PFSK-1 (cell line): ENCODE measurements around the gene DNAAF5.

Experiments
- FOXP2 ChIP-seq: optimal IDR thresholded peaks from 2 replicates; pipeline ENCODE3; 2011; ENCODE audit warnings: borderline replicate concordance, control low read depth, inconsistent platforms; ENCODE audit not compliant: insufficient read depth; ENCODE audit errors: extremely low read length, extremely low read depth
- POLR2AphosphoS5 ChIP-seq: IDR thresholded peaks from 2 replicates; pipeline ENCODE4 v1.6.1; 2012; ENCODE audit warnings: low read depth, mild to moderate bottlenecking, control low read depth, low read length, moderate library complexity
- REST ChIP-seq, 2 experiments: IDR thresholded peaks; 2 replicates each; pipeline versions ENCODE4 v1.6.1 to v1.8.0; 2011 to 2012; ENCODE audit warnings: low read depth in 2 of 2, low read length in 2 of 2, control low read depth in 1 of 2, inconsistent platforms in 1 of 2, mild to moderate bottlenecking in 1 of 2, moderate library complexity in 1 of 2; ENCODE audit not compliant: insufficient read depth in 1 of 2
- SIN3A ChIP-seq: IDR thresholded peaks from 2 replicates; pipeline ENCODE4 v1.6.1; 2012; ENCODE audit warnings: mild to moderate bottlenecking, low read length, moderate library complexity, borderline replicate concordance; ENCODE audit not compliant: insufficient read depth
- TAF1 ChIP-seq: IDR thresholded peaks from 2 replicates; pipeline ENCODE4 v1.6.1; 2012; ENCODE audit warnings: low read length, control low read depth, borderline replicate concordance; ENCODE audit not compliant: insufficient read depth

Gene DNAAF5

DNA sequence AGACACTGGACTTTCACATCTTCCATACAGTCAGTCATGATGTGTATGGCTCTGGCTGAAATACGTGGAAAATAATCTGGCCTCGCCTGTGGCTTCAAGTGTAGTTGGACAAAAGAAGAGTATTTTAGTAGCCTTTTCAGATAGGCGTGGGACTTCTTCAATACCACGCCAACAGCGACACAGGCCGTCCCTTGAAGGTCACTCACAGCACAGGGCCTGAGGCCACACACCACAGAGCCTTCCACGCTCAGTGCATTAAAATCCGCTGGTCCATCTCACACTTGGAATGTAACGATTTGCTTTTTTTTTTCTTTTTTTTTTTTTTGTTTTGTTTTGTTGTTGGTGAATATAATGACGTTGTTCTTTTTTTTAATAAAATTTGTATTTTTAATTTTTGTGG lies 54.0 kb downstream of the DNAAF5 start:
- TF ChIP-seq TAF1 (no peak), POLR2AphosphoS5 (no peak), SIN3A (no peak), REST (IDR thresholded peaks at IDR 0.05; ENCODE audit: insufficient read depth in 1 of 2, low read depth in 2 of 2, low read length in 2 of 2) (no peak), FOXP2 (no peak)

DNA sequence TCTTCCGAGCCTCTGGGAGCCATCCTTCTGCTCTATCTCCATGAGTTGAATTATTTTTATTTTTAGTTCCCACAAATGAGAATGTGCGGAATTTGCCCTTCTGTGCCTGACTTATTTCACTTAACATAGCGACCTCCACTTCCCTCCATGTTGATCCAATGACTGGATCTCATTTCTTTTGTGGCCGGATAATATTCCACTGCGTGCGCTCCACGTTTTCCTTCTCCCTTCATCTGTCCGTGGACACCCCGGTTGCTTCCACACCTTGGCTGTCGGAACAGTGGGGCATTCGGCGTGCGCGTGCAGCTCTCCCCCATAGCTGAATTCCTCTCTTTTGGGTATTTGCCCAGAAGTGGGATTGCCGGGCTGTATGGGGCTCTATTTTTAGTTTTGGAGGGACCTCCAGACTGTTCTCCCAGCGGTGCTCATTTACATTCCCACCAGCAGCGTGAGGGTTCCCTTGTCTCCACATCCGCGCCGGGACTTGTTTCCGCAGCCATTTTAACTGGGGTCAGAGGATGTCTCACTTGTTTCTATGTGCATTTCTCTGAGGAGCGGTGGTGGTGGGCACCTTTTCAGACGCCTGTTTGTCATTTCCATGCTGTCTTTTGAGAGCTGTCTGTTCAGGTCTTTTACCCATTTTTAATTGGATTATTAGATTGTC lies 54.8 kb downstream of the DNAAF5 start:
- TF ChIP-seq FOXP2 (no peak), REST (IDR thresholded peaks at IDR 0.05; ENCODE audit: insufficient read depth in 1 of 2, low read depth in 2 of 2, low read length in 2 of 2) (no peak), POLR2AphosphoS5 (no peak), SIN3A (no peak), TAF1 (no peak)

- TF ChIP-seq SIN3A (no peak), FOXP2 (no peak), POLR2AphosphoS5 (no peak), REST (IDR thresholded peaks at IDR 0.05; ENCODE audit: insufficient read depth in 1 of 2, low read depth in 2 of 2, low read length in 2 of 2) (no peak), TAF1 (no peak)
These were observed 55.5 kb downstream of the DNAAF5 start for GRCh38 chr7:781936-782529.

GRCh38 chr7:782718-783449 lies 56.4 kb downstream of the DNAAF5 start:
- TF ChIP-seq SIN3A (no peak), FOXP2 (no peak), POLR2AphosphoS5 (no peak), REST (IDR thresholded peaks at IDR 0.05; ENCODE audit: insufficient read depth in 1 of 2, low read depth in 2 of 2, low read length in 2 of 2) (no peak)
